ENCODE results near the gene SPAG4. TPM values are rescaled to one million over a fixed set of nuclear protein-coding genes. Genes with fewer than 3 reads are reported as not detected.

Gene SPAG4
- polyA plus RNA-seq, 3 donors = 2.8 to 45.5 (median 3.2) TPM

DNA sequence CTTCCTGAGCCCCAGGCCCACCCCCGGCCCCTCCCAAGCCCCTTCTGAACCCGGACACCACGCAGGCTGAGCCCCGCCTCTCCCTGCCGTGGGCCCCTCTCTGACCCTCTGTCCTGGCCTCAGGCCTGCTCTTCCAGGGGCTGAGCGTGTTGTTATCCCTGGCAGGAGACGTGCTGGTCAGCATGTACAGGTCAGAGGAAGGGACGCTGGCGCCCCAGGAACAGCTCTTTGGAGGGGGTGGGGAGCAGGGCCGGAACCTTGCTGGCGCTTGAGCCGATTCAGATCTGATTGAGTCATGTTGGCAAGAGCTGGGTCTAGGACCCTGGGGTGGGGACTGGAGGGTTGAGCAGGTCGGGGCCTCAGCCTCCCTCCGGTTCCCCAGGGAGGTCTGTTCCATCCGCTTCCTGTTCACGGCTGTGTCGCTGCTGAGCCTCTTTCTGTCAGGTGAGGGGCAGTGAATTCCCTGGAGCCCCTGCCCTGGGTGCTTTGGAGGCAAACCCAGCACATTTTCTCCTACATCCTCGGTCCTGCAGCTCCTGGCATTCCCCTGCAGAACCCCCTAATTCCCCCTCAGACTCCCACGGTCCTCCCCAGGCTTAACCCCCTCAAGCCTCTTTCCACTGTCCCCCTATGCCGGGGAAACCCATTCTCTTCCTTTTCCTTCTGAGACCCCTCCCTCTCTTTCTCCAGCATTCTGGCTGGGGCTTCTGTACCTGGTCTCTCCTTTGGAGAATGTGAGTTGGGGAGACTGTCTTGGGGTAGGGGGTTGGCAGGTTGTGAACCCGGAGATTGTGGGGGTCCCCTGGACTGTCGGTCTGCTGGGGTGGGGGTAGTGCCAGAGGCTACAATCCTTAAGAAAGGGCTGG lies 2.0 kb downstream of the SPAG4 start:
- no peak overlapping the region for H3K27ac ChIP-seq (ENCODE audit: low read depth, low read length)
- 6 to 8% (median 7%) methylated on average over 21 to 22 of the region's 22 CpGs for WGBS, 3 donors

DNA sequence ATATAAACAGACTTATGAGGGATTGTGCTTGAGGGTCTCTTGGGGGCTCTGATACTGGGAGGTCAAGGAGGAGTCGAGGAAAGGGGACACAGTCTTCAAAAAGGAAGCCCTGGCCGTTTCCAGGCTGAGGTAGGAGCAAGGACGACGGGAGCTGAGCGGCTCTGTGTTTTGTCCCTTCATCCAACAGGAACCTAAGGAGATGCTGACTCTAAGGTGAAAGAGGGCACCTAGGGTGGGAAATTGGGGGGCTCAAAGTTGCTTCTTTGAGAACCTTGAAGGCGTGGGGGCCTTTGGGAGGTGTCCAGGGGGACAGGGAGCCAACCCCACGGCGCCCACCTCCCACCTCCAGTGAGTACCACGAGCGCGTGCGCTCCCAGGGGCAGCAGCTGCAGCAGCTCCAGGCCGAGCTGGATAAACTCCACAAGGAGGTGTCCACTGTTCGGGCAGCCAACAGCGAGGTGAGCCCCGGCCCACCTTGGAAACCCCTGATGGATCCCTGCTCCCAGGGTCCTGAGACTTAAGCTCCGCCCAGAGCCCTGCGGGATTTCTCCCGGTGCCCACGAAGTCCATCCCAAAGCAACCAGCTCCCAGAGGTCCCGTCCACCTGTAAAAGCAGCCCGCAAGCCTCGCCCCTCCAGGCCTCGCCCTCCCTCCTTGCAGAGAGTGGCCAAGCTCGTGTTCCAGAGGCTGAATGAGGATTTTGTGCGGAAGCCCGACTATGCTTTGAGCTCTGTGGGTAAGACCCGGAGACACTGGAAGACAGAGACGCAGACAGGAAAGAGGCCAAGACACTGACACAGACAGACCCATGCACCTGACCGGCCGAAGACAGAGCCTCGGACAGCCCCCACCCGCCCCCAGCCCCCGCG lies 2.9 kb downstream of the SPAG4 start:
- 6 to 13% (median 10%) methylated on average over 35 of the region's 35 CpGs for WGBS, 3 donors
- H3K27ac ChIP-seq (ENCODE audit: low read depth, low read length) = no peak overlapping the region

DNA sequence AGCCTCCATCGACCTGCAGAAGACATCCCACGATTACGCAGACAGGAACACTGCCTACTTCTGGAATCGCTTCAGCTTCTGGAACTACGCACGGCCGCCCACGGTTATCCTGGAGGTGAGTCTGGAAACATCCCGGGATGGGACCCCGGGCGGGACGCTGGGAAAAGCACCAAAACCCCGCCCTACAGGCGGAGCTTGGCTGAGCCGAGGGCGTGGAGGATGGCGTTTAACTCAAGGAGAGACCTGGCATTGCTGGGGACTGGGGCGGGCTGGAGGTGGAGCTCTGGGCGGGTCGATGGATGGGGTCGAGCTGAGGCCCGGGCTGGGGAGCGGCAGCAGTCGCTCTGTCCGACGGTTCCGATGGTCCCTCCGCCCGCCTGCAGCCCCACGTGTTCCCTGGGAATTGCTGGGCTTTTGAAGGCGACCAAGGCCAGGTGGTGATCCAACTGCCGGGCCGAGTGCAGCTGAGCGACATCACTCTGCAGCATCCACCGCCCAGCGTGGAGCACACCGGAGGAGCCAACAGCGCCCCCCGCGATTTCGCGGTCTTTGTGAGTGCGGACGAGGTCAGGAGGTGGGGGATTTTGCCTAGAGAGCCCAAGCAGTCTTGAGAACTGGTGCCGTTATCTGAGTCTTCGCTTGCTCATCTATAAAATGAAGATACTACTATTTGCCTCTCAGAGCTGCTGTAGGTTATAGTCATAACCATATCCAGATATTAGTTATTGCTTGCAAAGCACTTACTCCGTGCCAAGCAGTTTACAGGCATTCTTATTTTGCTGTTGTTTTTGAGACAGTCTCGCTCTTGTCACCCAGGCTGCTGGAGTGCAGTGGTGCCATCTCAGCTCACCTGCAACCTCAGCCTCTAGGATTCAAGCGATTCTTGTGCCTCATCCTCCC lies 3.8 kb downstream of the SPAG4 start:
- H3K27ac ChIP-seq (ENCODE audit: low read depth, low read length) = no peak overlapping the region
- WGBS, 3 donors = 5 to 6% (median 6%) methylated on average over 48 to 49 of the region's 49 CpGs

DNA sequence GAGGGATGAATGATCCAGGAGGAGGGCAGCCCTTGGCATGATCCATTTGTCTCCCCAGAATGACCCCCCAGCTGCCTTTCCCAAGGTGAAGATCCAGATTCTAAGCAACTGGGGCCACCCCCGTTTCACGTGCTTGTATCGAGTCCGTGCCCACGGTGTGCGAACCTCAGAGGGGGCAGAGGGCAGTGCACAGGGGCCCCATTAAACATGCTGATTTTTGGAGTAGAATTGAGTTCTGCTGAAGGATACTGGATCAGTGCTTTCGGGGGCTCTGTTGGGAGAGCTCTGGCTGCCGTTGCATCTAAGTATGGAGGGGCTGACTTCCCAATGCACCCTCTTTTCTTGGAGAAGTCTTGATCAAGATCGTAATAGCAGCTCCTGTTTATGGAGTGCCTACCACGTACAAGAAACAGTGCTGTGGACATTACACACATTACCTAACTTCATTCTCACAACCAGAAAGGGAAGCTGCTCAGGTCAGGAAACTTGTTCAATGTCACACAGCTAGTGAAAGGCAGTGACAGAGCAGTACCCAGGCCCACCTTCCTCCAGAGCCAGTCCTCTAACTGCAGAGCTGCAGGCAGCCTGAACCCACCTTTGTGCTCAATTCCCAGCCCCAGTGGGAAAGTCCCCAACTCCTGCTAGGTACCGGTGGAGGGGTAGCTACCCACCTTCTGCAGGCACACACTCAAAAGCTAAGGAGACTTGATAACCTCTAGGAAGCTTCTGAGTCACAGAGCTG lies 5.4 kb downstream of the SPAG4 start:
- 88 to 93% (median 89%) methylated on average over 11 of the region's 11 CpGs for whole genome bisulfite sequencing, 3 donors
- no peak overlapping the region for H3K27ac ChIP-seq (ENCODE audit: low read depth, low read length)

DNA sequence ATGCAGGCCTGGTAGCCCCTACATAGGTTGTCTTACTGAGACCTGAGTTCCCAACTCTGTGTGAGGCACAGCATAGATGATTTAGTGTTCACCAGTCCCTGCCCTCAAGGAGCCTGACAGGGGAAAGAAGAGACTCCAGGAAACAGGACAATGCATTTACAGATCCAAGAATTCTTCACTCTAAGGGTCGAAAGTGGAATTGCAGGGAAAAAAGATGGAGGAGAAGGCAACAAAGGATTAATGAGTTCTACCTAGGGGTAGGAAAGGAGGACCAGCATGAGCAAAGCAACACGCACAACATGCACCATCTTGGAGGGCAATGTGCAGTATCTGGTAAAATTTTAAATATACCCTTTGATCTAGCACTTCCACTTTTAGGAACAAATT lies 5.9 kb downstream of the SPAG4 start:
- 87 to 98% (median 94%) methylated on average over 2 of the region's 2 CpGs for WGBS, 3 donors
- H3K27ac ChIP-seq (ENCODE audit: low read depth, low read length) = no peak overlapping the region

DNA sequence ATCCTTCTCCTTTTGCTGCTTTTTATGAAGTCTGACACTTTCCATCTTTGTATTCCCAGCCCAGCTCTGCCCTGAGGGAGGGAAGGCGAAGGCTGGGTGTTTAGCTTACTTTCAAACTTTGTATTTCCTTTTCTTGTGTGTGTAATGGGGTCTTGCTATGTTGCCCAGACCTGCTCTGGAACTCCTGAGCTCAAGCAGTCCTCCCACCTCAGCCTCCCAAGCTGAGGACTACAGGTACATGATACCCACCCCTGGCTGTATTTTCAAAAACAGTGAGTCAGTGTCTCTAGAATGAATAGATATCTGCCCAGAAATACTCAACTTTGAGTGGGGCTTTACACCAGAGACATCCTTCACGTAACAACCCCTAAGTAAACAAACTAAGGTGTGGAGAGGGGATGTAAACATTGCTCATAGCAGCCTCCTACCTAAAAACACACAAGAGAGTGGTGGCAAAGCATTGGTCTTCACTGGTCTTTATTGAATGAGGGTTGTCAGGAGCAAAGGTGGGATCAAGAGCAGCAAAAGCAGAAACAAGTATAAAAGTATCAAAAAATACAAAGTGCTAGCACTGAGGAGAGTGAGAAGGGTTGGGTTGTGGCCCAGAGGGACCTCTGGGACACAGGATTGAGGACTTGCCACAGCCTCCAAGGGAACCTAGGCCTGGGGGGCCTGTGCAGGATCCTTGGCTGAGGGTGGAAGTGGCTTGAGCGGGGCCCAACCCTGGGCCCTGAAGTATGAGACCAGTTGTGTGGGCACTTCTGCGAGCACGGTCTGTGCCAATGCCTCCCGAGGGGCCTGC lies 10.2 kb downstream of the SPAG4 start:
- no peak overlapping the region for H3K27ac ChIP-seq (ENCODE audit: low read depth, low read length)
- 96 to 97% (median 96%) methylated on average over 6 of the region's 6 CpGs for WGBS, 3 donors

DNA sequence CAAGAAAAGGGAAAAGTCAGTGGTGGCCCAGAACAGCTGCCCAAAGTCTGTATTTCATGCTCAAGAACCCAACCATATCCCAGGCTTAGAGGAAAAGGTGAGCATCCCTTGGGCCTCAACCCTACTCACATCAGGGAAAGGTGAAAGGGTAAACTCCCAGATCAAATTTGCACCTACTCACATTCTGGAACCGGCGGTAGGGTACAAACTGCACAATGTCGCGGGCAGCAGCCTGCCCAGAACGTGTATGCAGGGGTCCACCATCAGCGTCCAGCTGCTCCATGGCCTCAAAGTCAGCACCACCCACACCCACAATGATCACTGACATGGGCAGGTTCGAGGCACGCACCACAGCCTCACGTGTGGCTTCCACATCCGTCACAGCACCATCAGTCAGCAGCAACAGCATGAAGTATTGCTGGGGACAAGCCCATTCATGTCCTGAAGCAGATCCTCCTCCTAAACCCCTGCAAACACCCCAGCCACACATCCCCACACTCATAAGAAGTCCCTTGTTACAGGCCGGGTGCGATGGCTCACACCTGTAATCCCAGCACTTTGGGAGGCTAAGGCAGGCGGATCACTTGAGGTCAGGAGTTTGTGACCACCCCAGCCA lies 10.9 kb downstream of the SPAG4 start:
- H3K27ac ChIP-seq (ENCODE audit: low read depth, low read length) = no peak overlapping the region
- WGBS, 3 donors = 93 to 97% (median 95%) methylated on average over 13 of the region's 13 CpGs

DNA sequence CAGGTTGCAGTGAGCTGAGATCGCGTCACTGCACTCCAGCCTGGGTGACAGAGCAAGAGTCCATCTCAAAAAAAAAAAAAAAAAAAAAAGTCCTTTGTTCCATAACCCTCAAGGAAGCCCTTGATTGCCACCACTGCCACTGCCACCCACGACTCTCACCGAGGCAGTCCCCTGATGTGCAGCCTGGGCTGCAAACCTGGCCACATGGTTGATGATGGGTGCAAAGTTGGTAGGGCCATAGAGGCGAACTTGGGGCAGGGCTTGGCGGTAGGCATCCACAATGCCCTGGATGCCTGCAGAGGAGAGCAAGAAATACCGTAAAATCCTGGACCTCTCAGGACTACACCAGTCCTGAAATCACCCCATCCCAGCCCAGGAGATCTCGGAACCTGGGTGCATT lies 11.5 kb downstream of the SPAG4 start:
- H3K27ac ChIP-seq (ENCODE audit: low read depth, low read length) = no peak overlapping the region
- 95 to 98% (median 96%) methylated on average over 8 of the region's 8 CpGs for WGBS, 3 donors

DNA sequence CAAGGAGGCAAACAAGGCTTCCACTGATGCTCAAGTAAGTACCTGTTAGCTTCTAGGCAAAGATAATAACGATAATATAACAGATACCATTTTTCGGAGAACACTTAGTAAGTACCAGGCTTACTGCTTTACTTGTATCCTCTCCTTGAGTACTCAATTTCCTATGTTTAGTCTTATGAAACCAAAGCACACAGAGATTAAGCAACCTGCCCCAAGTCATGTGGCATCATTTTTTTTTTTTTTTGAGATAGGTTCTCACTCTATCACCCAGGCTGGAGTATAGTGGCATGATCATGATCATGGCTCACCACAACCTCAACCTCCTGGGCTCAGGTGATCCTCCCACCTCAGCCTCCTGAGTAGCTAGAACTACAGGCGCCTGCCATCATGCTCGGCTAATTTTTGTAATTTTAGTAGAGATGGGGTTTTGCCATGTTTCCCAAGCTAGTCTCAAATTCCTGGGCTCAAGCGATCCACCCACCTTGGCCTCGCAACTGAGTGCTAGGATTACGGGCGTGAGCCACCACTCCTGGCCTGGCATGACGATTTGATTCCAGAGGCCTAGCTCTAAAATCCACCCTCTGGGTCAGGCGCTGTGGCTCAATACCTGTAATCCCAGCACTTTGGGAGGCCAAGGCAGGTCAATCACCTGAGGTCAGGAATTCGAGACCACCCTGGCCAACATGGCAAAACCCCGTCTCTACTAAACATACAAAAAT lies 14.0 kb downstream of the SPAG4 start:
- no peak overlapping the region for H3K27ac ChIP-seq (ENCODE audit: low read depth, low read length)
- WGBS, 3 donors = 86 to 93% (median 90%) methylated on average over 12 of the region's 12 CpGs

DNA sequence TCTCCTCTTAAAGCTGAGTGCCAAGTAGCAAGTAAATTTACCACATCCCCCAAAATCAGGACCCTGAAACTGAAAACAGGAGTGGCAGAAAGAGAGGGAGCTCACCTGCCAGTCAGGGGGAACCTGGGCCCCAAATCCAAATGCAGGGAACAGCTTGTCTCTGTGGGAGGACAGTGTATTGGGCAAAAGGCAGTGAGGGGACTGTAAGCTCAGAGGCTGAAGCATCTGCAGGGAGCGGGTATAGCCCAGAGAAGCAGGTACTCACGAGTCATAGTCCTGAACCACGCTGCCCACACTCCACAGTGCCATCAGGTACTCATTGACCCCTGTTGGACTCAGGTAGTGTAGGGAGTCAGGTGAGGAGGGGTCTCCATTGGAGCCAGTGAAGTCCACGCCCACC lies 15.0 kb downstream of the SPAG4 start:
- H3K27ac ChIP-seq (ENCODE audit: low read depth, low read length) = no peak overlapping the region
- 92 to 95% (median 93%) methylated on average over 4 of the region's 4 CpGs for WGBS, 3 donors

DNA sequence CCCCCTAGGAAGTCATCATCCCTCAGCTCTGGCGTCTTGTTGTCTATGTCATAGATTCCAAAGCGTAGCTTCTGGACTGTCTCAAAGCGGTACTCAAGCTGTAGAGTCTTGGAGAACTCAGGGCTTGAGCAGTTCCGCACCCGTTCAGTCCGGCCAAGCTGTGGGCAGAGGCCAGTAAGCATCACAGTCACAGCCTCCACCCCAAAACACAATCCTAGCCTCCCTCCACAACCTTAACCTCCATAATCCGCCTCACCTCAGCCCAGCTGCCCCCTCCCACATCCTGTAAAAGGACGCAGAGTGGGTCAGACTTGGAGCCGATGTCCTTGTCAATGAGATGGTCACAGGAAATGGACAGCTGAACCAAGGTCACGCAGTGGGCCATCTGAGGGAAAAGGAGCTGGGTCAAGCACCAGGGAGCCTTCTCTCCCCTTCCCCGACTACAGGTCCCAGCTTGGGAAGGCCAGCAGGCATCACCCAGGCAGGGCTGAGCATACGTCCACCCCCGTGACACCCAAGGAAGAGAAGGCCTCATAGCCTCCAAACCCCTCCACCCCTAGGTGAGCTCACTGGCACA lies 17.0 kb downstream of the SPAG4 start:
- WGBS, 3 donors = 94 to 95% (median 95%) methylated on average over 13 of the region's 13 CpGs

DNA sequence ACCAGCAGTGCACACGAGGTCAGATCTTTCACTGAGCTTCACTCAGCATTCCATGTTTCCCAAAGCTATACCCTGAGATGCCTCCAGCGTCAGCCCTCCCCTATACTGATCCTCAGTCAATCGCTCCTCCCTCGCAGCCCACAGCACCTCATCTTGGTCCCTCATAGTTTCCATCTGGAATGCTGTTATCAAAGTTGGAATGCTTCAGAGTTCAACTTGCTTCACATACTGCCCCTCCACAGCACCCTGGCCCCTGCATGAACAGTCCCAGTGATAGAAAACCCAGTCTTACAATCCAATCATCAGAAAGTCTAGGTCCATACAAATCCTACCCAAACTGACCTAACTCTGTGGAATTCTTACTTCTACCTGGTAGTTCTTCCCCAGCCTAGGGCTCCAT lies 20.0 kb downstream of the SPAG4 start:
- 65 to 78% (median 71%) methylated on average over 4 of the region's 4 CpGs for WGBS, 3 donors
- H3K27ac ChIP-seq (ENCODE audit: low read depth, low read length) = no peak overlapping the region

More for the DNA sequence above, 17.0 kb downstream of the SPAG4 start:
- no peak overlapping the region for H3K27ac ChIP-seq (ENCODE audit: low read depth, low read length)

DNA sequence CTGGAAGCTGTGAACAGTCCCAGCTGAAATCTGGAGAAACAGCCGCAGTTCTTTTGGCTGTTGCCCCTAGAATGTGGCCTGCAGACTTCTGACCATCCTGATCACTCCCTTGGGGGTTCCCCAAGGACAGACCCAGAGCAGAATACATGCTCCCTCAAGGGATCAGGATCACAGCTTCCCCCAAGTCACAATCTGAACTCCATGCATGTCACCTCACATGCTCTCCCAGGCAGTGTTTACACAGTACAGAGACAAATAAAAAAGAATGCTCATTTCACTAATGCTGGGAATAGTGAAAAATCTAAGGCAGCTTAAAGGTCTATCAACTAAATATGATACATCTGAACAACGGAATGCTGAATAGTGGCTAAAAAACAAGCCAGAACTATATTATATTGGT lies 20.5 kb downstream of the SPAG4 start:
- WGBS, 3 donors = 47 to 76% (median 71%) methylated on average over 2 of the region's 2 CpGs
- no peak overlapping the region for H3K27ac ChIP-seq (ENCODE audit: low read depth, low read length)

DNA sequence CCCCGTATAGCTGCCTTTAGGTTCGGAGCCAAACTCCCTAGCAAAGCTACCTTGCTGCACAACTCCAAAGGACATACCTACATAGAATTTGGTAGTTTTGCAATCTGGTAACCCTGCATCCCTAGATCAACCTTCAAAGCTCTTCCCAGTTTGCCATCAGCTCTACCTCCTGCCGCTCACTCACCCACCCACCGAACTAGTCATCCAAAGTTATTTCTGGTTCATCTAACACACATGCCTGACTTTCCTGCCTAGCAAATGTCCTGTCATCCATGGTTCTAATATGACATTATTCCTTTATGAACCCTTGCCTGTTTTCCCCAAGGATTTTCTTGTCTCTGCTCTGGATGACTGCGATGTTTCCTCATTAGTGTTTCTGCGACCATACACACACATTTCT lies 21.6 kb downstream of the SPAG4 start:
- 92 to 95% (median 93%) methylated on average over 6 of the region's 6 CpGs for WGBS, 3 donors
- H3K27ac ChIP-seq (ENCODE audit: low read depth, low read length) = no peak overlapping the region

DNA sequence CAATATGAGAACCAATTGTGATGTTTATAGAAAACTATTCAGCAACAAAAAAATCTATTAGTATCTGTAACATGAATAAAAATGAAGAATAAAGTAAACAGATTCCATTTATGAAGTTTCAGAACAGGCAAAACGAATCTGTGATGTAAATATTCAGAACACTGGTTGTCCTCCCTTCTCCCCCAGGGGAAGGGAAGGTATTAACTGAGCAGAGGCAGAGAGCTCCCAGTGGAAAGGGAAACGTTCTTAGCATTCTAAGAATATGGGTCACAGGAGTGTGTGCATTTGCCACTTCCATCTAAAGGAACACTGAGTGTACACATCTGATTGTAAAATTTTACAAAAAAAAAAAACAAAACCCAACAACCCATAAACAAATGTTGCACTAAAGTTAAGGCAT lies 23.1 kb downstream of the SPAG4 start:
- WGBS, 3 donors = 49 to 65% (median 54%) methylated on average over 2 of the region's 2 CpGs
- no peak overlapping the region for H3K27ac ChIP-seq (ENCODE audit: low read depth, low read length)

DNA sequence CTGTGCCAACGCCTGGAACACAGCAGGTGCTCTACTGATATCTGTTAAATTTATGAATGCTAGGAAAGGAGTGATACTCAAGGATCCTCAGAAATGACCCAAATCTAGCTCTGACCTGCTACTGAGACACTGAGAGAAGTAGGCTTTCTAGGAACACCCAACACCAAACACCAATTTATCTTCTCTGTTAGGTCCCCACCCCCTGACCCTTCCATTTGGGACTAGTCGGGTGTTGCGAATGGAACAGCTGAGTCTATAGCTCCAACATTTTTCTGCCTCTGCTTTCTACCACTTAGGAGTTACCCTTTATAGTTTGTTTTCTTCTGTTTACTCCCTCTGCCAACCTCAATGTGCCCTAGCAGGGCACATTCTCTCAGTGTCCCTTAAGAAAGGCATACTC lies 25.1 kb downstream of the SPAG4 start:
- H3K27ac ChIP-seq (ENCODE audit: low read depth, low read length) = no peak overlapping the region
- WGBS, 3 donors = 61 to 94% (median 87%) methylated on average over 3 of the region's 3 CpGs

Measured in adipose tissue (tissue), 3 donors.